ENCODE measurements around the gene GATD1. TPM values are rescaled to one million over a fixed set of nuclear protein-coding genes. Genes with fewer than 3 reads are reported as not detected.
"Not testable (repeated sequence)": the region's sequence is repeated elsewhere in the genome, so short reads cannot be mapped to it uniquely, and the experiment has no call there.

Gene GATD1
- total RNA-seq, 1 donor from 2014 or later, result 63.3 TPM

GRCh38 chr11:742156-742546 is 35.1 kb downstream of the GATD1 start:
- H3K27ac Mint-ChIP-seq, result no peak overlapping the region
- no peak for ATAC-seq (ENCODE audit: low read depth)
- H3K9me3 Mint-ChIP-seq, result no peaks in the 10 kb centered on the region
- H3K4me1 Mint-ChIP-seq, result peaks cover 14% of the 10 kb centered on the region
- H3K4me3 Mint-ChIP-seq, result no peak overlapping the region
- POLR2A ChIA-PET, result interaction anchor here (0.7 kb wide), 1 partner anchor 16 kb away, joined by 3 read pairs; no protein-coding TSS in a partner anchor
- H3K36me3 Mint-ChIP-seq (ENCODE audit: low read depth), result no peaks in the 10 kb centered on the region
- no peak for DNase-seq
- intact Hi-C loops (cut with micrococcal nuclease), result no loop called here
- CTCF ChIA-PET, result no interaction called here
- H3K27me3 Mint-ChIP-seq, result peaks cover 17% of the 10 kb centered on the region
- TF ChIP-seq CTCF (IDR thresholded peaks at IDR 0.05), result no peak

GRCh38 chr11:737899-738298 is 39.4 kb downstream of the GATD1 start:
- intact Hi-C loops (cut with micrococcal nuclease); H3K4me3 Mint-ChIP-seq; H3K36me3 Mint-ChIP-seq (ENCODE audit: low read depth); CTCF ChIA-PET; H3K27ac Mint-ChIP-seq; ATAC-seq (ENCODE audit: low read depth); DNase-seq; H3K9me3 Mint-ChIP-seq: not testable (repeated sequence)
- H3K4me1 Mint-ChIP-seq, result peaks cover 11% of the 10 kb centered on the region
- POLR2A ChIA-PET, result interaction anchor here (0.7 to 1.0 kb wide), 2 partner anchors 10 to 11 kb away, joined by 5 read pairs; no protein-coding TSS in a partner anchor
- H3K27me3 Mint-ChIP-seq, result peaks cover 20% of the 10 kb centered on the region

GRCh38 chr11:737366-737765 is 39.9 kb downstream of the GATD1 start:
- Mint-ChIP-seq H3K36me3 (ENCODE audit: low read depth) (no peaks in the 10 kb centered on the region), H3K4me3 (no peak overlapping the region), H3K27me3 (peaks cover 20% of the 10 kb centered on the region), H3K9me3 (no peaks in the 10 kb centered on the region), H3K4me1 (peaks cover 11% of the 10 kb centered on the region), H3K27ac (no peak overlapping the region)
- TF ChIP-seq CTCF (IDR thresholded peaks at IDR 0.05), result no peak
- POLR2A ChIA-PET, result interaction anchor here (0.6 to 1.0 kb wide), 3 partner anchors 11 to 44 kb away, joined by 5 to 12 read pairs (median 5); no protein-coding TSS in a partner anchor
- CTCF ChIA-PET, result no interaction called here
- DNase-seq (no peak), ATAC-seq (ENCODE audit: low read depth) (no peak)
- intact Hi-C loops (cut with micrococcal nuclease), result no loop called here

- H3K36me3 Mint-ChIP-seq (ENCODE audit: low read depth); H3K27ac Mint-ChIP-seq; CTCF ChIA-PET; intact Hi-C loops (cut with micrococcal nuclease); H3K4me3 Mint-ChIP-seq; DNase-seq; H3K9me3 Mint-ChIP-seq; ATAC-seq (ENCODE audit: low read depth); POLR2A ChIA-PET: not testable (repeated sequence)
- Mint-ChIP-seq H3K27me3 (peaks cover 24% of the 10 kb centered on the region), H3K4me1 (peaks cover 11% of the 10 kb centered on the region)
Measured at GRCh38 chr11:734541-734940, 42.7 kb downstream of the GATD1 start.

- no peak for TF ChIP-seq CTCF (IDR thresholded peaks at IDR 0.05)
- Mint-ChIP-seq H3K27me3 (peaks cover 16% of the 10 kb centered on the region), H3K36me3 (ENCODE audit: low read depth) (no peaks in the 10 kb centered on the region), H3K4me1 (peaks cover 10% of the 10 kb centered on the region), H3K9me3 (no peaks in the 10 kb centered on the region), H3K4me3 (no peak overlapping the region), H3K27ac (no peak overlapping the region)
- ATAC-seq (ENCODE audit: low read depth) (no peak), DNase-seq (no peak)
- intact Hi-C loops (cut with micrococcal nuclease), result no loop called here
- CTCF ChIA-PET, result no interaction called here
- POLR2A ChIA-PET, result no interaction called here
Measured at GRCh38 chr11:733072-733471, 44.2 kb downstream of the GATD1 start.

GRCh38 chr11:729492-730074 is 47.7 kb downstream of the GATD1 start:
- Mint-ChIP-seq H3K27ac (no peak overlapping the region), H3K27me3 (peaks cover 4% of the 10 kb centered on the region), H3K36me3 (ENCODE audit: low read depth) (no peaks in the 10 kb centered on the region), H3K4me3 (no peak overlapping the region), H3K9me3 (no peaks in the 10 kb centered on the region), H3K4me1 (peaks cover 4% of the 10 kb centered on the region)
- no peak for TF ChIP-seq CTCF (IDR thresholded peaks at IDR 0.05)
- no peak for DNase-seq
- POLR2A ChIA-PET, result no interaction called here
- no peak for ATAC-seq (ENCODE audit: low read depth)
- CTCF ChIA-PET, result no interaction called here
- intact Hi-C loops (cut with micrococcal nuclease), result loop anchor here (2.0 to 5.0 kb wide), 2 partner anchors 17 to 112 kb away; partner anchors contain the start of genes IRF7 and TALDO1

All from activated B cell treated with CpG ODN at 0.5 μM for 24 hours (primary cell).